CD8-positive, alpha-beta memory T cell (primary cell): ENCODE data around the gene AKIRIN2. TPM values are rescaled to one million over a fixed set of nuclear protein-coding genes. Genes with fewer than 3 reads are reported as not detected.

ENCODE experiments used
- CTCF ChIA-PET: fragments of 350-600 bp; sonication (Branson Sonifier 250); formaldehyde crosslinking; loops from one replicate; lab custom pipeline; 2021; ENCODE audit warnings: antibody characterized with exemption; lab: Charles Lee
- POLR2A ChIA-PET: fragments of 350-600 bp; sonication (Branson Sonifier 250); formaldehyde crosslinking; loops from one replicate; lab custom pipeline; 2021; ENCODE audit warnings: antibody characterized with exemption; lab: Charles Lee
- DNase-seq, 5 donors: peaks; one replicate each; pipeline versions ENCODE4 v3.0.0 to v3.0.0-alpha.2; 2020 to 2022; ENCODE audit warnings: mixed read lengths in 1 of 5
- H3K27ac ChIP-seq: one replicate; pipeline ENCODE4 v1.7.0; 2013; ENCODE audit warnings: low read depth, mild to moderate bottlenecking, low read length, moderate library complexity
- H3K27me3 ChIP-seq: 2 replicates; pipeline ENCODE4 v1.7.0; 2013; ENCODE audit warnings: low read length, mild to moderate bottlenecking; ENCODE audit not compliant: insufficient read depth, poor library complexity, severe bottlenecking
- H3K36me3 ChIP-seq: 2 replicates; pipeline ENCODE4 v1.7.0; 2013; ENCODE audit warnings: mild to moderate bottlenecking, low read length, moderate library complexity; ENCODE audit not compliant: insufficient read depth
- H3K4me1 ChIP-seq: 2 replicates; pipeline ENCODE4 v1.7.0; 2013; ENCODE audit warnings: mild to moderate bottlenecking, low read length, moderate library complexity; ENCODE audit not compliant: insufficient read depth
- H3K4me3 ChIP-seq: 2 replicates; pipeline ENCODE4 v1.7.0; 2013; ENCODE audit warnings: mild to moderate bottlenecking, low read length
- H3K9me3 ChIP-seq: 2 replicates; pipeline ENCODE4 v1.7.0; 2013; ENCODE audit warnings: mild to moderate bottlenecking, low read length
- H3K27ac Mint-ChIP-seq, 8 donors: one replicate each; pipeline ENCODE4 v1.8.0; 2020 to 2021; ENCODE audit warnings: mixed read lengths in 8 of 8, mild to moderate bottlenecking in 6 of 8, inconsistent platforms in 3 of 8, moderate library complexity in 3 of 8
- H3K27me3 Mint-ChIP-seq, 2 donors: one replicate each; pipeline ENCODE4 v1.8.0; 2020 to 2021; ENCODE audit warnings: mixed read lengths in 2 of 2, mild to moderate bottlenecking in 1 of 2, moderate library complexity in 1 of 2
- H3K36me3 Mint-ChIP-seq, 3 donors: one replicate each; pipeline ENCODE4 v1.8.0; 2020 to 2021; ENCODE audit warnings: mixed read lengths in 3 of 3, inconsistent platforms in 1 of 3, mild to moderate bottlenecking in 1 of 3
- H3K4me1 Mint-ChIP-seq, 3 donors: one replicate each; pipeline ENCODE4 v1.8.0; 2020 to 2021; ENCODE audit warnings: mixed read lengths in 3 of 3, inconsistent platforms in 1 of 3, mild to moderate bottlenecking in 1 of 3
- H3K4me3 Mint-ChIP-seq, 7 donors: one replicate each; pipeline ENCODE4 v1.8.0; 2020 to 2021; ENCODE audit warnings: mixed read lengths in 7 of 7, mild to moderate bottlenecking in 6 of 7, moderate library complexity in 4 of 7, inconsistent platforms in 2 of 7
- H3K9me3 Mint-ChIP-seq, 5 donors: one replicate each; pipeline ENCODE4 v1.8.0; 2020 to 2022; ENCODE audit warnings: mixed read lengths in 5 of 5, mild to moderate bottlenecking in 3 of 5, moderate library complexity in 2 of 5, inconsistent platforms in 1 of 5
- polyA plus RNA-seq: library from polyadenylated mRNA; unstranded; fragments of 300-500 nt; fragmentation: Illumina TruSeq; gene quantifications from one replicate; pipeline ENCODE4 v1.2.3, GENCODE V29; 2021
- total RNA-seq, 2 experiments: library from RNA; stranded (reverse); gene quantifications; one replicate each; pipeline ENCODE4 v1.2.3, GENCODE V29; 2021

The AKIRIN2 gene
- total and polyA plus RNA-seq, 3 experiments from 2014 or later = 47.3 to 55.6 (median 49.3) TPM

DNA sequence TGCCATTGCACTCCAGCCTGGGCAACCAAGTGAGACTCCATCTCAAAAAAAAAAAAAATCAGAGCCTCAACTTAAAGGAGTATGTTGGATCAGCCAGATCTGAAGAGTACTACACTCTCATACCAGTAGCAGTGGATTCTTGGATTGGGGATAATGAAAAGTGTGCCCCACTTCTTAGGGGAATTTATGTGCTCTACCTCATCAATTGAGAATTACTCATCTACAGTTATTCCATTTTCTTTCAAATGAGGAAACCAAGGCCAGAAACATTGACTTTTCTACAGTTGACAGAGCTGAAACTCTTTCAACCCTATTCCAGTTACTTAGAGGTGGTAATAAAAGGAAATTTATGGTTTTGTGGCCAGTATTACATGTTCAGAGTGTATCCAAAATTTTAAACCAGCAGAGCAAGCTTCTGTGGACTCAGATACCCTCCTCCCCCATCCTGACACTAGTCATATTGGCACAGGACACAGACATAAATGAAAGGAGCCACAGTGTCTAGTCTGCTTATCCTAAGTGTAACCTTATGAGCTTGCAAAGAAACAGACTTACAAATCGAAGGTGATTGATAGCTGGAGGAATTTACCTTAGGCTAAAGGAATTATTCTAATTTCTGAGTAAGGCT, 60.9 kb downstream of the AKIRIN2 start:
- Mint-ChIP-seq H3K27me3 (no peaks in the 10 kb centered on the region), H3K36me3 (peaks cover 3 to 36% (median 17%) of the 10 kb centered on the region in 3 donors), H3K27ac (peak overlapping the region in 2 of 8 donors; percentile 60 to 80), H3K4me1 (peaks cover 9 to 14% (median 13%) of the 10 kb centered on the region in 3 donors), H3K4me3 (no peak overlapping the region), H3K9me3 (no peaks in the 10 kb centered on the region)
- no peak for DNase-seq
- Histone ChIP-seq H3K4me1 (no peaks in the 10 kb centered on the region), H3K27ac (no peak overlapping the region), H3K36me3 (no peaks in the 10 kb centered on the region), H3K9me3 (no peaks in the 10 kb centered on the region), H3K27me3 (no peaks in the 10 kb centered on the region), H3K4me3 (no peak overlapping the region)
- ChIA-PET CTCF (interaction anchor here (1.5 kb wide), 1 partner anchor 16 kb away, joined by 3 read pairs; no protein-coding TSS in a partner anchor), POLR2A (no interaction called here)

DNA sequence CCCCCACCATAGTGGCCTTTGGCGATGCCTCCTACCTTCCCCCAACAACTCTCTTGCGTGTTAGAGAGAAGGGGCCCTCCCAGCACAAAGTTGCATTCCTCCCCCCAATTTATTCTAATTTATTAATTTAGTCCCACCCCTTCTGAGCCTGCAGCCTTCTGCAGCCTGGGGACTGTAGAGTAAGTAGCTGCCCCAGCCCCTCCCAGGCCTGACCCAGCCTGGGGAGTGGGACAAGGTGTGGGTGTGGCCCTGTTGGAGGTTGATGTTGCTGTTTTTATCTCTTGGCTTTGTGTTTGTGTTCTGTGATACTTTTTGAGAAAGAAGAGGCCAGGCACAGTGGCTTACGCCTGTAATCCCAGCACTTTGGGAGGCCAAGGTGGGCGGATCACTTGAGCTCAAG, 62.7 kb downstream of the AKIRIN2 start:
- Mint-ChIP-seq H3K36me3 (peaks cover 7 to 47% (median 23%) of the 10 kb centered on the region in 3 donors), H3K27me3 (no peaks in the 10 kb centered on the region), H3K9me3 (no peaks in the 10 kb centered on the region), H3K4me1 (peaks cover 0 to under 1% (median under 1%) of the 10 kb centered on the region in 3 donors), H3K27ac (peak overlapping the region in 1 of 8 donors; percentile 68), H3K4me3 (no peak overlapping the region)
- H3K9me3 ChIP-seq = no peaks in the 10 kb centered on the region
- no peak overlapping the region for H3K27ac ChIP-seq
- no peaks in the 10 kb centered on the region for H3K4me1 ChIP-seq
- H3K4me3 ChIP-seq = no peak overlapping the region
- ChIA-PET CTCF (interaction anchor here (0.7 to 1.5 kb wide), 2 partner anchors 13 to 18 kb away, joined by 3 read pairs; no protein-coding TSS in a partner anchor), POLR2A (no interaction called here)
- H3K36me3 ChIP-seq = no peaks in the 10 kb centered on the region
- no peaks in the 10 kb centered on the region for H3K27me3 ChIP-seq
- DNase-seq = no peak

DNA sequence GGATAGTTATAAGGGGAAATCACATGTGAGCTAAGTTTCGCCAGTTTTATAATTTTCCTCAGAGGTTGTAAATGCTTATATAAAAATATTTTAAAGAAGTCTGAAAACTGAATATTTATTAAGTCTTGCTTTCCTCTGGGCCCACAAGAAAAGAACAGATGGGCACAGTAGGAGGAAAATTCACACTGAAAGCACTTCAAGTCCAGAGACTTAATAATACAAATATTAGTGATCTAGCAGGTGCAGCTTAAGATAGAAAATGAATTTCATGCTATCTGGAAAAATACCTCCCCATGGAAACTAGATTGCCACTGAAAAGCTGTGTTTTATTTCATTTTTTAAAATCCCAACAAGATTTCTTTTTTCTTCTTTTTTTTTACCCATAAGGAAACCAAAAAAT, 64.9 kb downstream of the AKIRIN2 start:
- H3K27me3 ChIP-seq = no peaks in the 10 kb centered on the region
- peaks cover 7 to 61% (median 27%) of the 10 kb centered on the region in 3 donors for H3K36me3 Mint-ChIP-seq
- no peaks in the 10 kb centered on the region for H3K27me3 Mint-ChIP-seq
- no peaks in the 10 kb centered on the region for H3K9me3 ChIP-seq
- H3K4me1 Mint-ChIP-seq = no peaks in the 10 kb centered on the region
- H3K4me3 Mint-ChIP-seq = no peak overlapping the region
- no peak overlapping the region for H3K4me3 ChIP-seq
- H3K27ac Mint-ChIP-seq = no peak overlapping the region
- no peak overlapping the region for H3K27ac ChIP-seq
- DNase-seq = no peak
- ChIA-PET POLR2A (no interaction called here), CTCF (interaction anchor here (1.1 kb wide), 1 partner anchor 10 kb away, joined by 3 read pairs; no protein-coding TSS in a partner anchor)
- no peaks in the 10 kb centered on the region for H3K36me3 ChIP-seq
- no peaks in the 10 kb centered on the region for H3K4me1 ChIP-seq
- H3K9me3 Mint-ChIP-seq = no peaks in the 10 kb centered on the region

DNA sequence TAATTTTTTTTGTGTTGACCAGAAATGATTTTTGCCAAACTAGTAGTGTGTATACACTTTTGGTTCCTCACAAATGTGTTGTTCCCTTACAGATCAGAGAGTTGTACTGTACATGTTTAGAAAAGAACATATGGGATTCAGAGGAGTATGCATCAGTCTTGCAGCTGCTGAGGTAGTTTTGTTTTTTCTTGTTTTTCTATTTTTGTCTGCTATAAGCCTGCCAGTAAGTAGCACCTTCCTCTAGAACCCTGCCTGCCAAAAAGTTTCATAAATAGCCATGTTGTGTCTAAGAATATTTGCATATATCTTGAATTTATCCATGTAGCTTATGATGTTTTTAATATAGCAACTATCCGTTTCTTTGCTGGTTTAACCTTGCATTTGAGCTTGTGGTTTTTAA, 65.7 kb downstream of the AKIRIN2 start:
- Mint-ChIP-seq H3K4me1 (no peaks in the 10 kb centered on the region), H3K9me3 (no peaks in the 10 kb centered on the region), H3K36me3 (peaks cover 7 to 63% (median 27%) of the 10 kb centered on the region in 3 donors), H3K4me3 (no peak overlapping the region), H3K27ac (no peak overlapping the region), H3K27me3 (no peaks in the 10 kb centered on the region)
- Histone ChIP-seq H3K4me3 (no peak overlapping the region), H3K27ac (no peak overlapping the region), H3K36me3 (no peaks in the 10 kb centered on the region), H3K9me3 (no peaks in the 10 kb centered on the region), H3K27me3 (no peaks in the 10 kb centered on the region), H3K4me1 (no peaks in the 10 kb centered on the region)
- CTCF ChIA-PET = interaction anchor here (1.1 kb wide), 1 partner anchor 11 kb away, joined by 3 read pairs; no protein-coding TSS in a partner anchor
- no peak for DNase-seq
- POLR2A ChIA-PET = no interaction called here

DNA sequence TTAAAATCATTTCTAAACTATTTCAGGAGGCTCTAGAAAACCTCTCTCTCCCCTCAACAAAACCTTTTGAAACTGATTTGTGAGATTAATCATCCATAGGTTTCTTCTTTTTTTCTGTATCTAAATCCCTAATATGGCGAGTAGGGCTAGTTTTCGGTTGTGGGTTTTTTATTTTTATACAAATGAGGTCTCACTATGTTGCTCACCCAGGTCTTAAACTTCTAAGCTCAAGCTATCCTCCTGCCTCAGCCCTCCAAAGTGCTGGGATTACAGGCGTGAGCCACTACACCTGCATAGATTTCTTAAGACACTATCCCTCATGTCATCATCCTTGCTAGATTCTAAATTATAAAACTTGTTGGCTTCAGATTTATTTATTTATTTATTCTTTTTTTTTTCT, 68.2 kb downstream of the AKIRIN2 start:
- DNase-seq = no peak
- ChIA-PET POLR2A (no interaction called here), CTCF (no interaction called here)
- H3K27ac Mint-ChIP-seq = no peak overlapping the region
- no peaks in the 10 kb centered on the region for H3K9me3 Mint-ChIP-seq
- H3K4me1 Mint-ChIP-seq = no peaks in the 10 kb centered on the region
- Histone ChIP-seq H3K4me3 (no peak overlapping the region), H3K36me3 (no peaks in the 10 kb centered on the region), H3K9me3 (no peaks in the 10 kb centered on the region), H3K27ac (no peak overlapping the region), H3K4me1 (no peaks in the 10 kb centered on the region), H3K27me3 (no peaks in the 10 kb centered on the region)
- peaks cover 12 to 67% (median 26%) of the 10 kb centered on the region in 3 donors for H3K36me3 Mint-ChIP-seq
- H3K27me3 Mint-ChIP-seq = no peaks in the 10 kb centered on the region
- no peak overlapping the region for H3K4me3 Mint-ChIP-seq

DNA sequence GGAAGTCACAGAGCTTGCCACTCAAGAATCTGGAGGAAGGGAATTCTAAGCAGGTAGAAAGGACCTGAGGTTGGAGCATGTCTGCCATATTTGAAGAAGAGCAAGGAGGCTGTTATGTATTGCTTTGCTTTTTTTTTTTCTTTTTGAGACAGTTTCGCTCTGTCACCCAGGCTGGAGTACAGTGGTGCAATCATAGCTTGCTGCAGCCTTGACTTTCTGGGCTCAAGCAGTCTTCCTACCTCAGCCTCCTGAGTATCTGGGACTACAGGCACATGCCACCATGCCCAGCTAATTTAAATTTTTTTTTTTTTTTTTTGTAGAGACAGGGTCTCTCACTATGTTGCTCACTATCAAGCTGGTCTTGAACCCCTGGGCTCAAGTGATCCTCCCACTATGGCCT, 71.3 kb downstream of the AKIRIN2 start:
- no peak overlapping the region for H3K4me3 Mint-ChIP-seq
- POLR2A ChIA-PET = interaction anchor here (0.7 kb wide), 1 partner anchor 8 kb away, joined by 4 read pairs; no protein-coding TSS in a partner anchor
- Histone ChIP-seq H3K27me3 (no peaks in the 10 kb centered on the region), H3K4me3 (no peak overlapping the region), H3K9me3 (no peaks in the 10 kb centered on the region), H3K36me3 (no peaks in the 10 kb centered on the region), H3K4me1 (no peaks in the 10 kb centered on the region), H3K27ac (no peak overlapping the region)
- no peak for DNase-seq
- no peaks in the 10 kb centered on the region for H3K4me1 Mint-ChIP-seq
- H3K36me3 Mint-ChIP-seq = peaks cover 10 to 59% (median 14%) of the 10 kb centered on the region in 3 donors
- peak overlapping the region in 1 of 8 donors; percentile 47 for H3K27ac Mint-ChIP-seq
- H3K27me3 Mint-ChIP-seq = no peaks in the 10 kb centered on the region
- CTCF ChIA-PET = no interaction called here
- no peaks in the 10 kb centered on the region for H3K9me3 Mint-ChIP-seq

DNA sequence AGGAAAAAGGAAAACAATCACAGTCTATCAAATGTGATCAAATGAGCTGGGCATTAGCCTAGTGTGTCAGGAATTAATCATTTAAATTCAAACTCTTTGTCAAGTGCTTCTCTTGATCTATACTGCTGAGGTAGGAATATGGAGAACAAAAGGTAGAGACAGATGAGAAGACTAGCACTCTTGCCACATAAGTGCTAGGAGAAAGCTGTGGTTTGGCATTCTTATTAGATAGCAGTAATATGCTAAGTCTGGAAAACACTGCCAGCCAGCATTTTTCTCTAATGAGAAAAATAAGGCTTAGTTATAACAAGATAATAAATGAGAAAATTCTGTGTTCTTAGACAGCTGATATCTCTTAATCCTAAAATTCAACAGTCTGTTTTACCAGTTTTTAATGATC, 73.2 kb downstream of the AKIRIN2 start:
- H3K27me3 ChIP-seq = no peaks in the 10 kb centered on the region
- ChIA-PET CTCF (no interaction called here), POLR2A (no interaction called here)
- H3K9me3 ChIP-seq = no peaks in the 10 kb centered on the region
- Mint-ChIP-seq H3K9me3 (no peaks in the 10 kb centered on the region), H3K4me1 (no peaks in the 10 kb centered on the region), H3K4me3 (no peak overlapping the region), H3K27ac (no peak overlapping the region), H3K36me3 (peaks cover 12 to 61% (median 15%) of the 10 kb centered on the region in 3 donors), H3K27me3 (no peaks in the 10 kb centered on the region)
- no peak overlapping the region for H3K4me3 ChIP-seq
- no peak overlapping the region for H3K27ac ChIP-seq
- no peaks in the 10 kb centered on the region for H3K4me1 ChIP-seq
- no peaks in the 10 kb centered on the region for H3K36me3 ChIP-seq
- no peak for DNase-seq

DNA sequence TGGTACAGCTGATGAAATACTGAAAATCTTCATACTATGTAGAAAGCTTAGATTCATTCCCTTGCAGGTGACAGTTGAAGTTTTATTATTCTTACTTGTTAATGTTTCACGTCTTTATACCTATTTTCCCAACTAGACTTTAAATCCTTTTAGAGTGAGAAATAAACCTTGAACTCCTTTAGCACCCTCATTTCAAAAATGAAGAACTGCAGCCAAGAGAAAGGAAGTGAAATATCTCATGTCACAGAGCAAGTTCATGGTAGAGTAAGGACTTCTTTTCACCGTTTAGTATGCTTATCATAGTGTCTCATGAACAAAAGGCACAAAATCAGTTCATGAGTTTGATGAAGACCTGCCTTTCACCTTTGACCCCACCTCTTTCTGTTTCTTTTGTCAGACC, 73.6 kb downstream of the AKIRIN2 start:
- Mint-ChIP-seq H3K36me3 (peaks cover 13 to 61% (median 18%) of the 10 kb centered on the region in 3 donors), H3K27ac (peak overlapping the region in 1 of 8 donors; percentile 20), H3K4me1 (no peaks in the 10 kb centered on the region), H3K9me3 (no peaks in the 10 kb centered on the region), H3K4me3 (no peak overlapping the region), H3K27me3 (no peaks in the 10 kb centered on the region)
- Histone ChIP-seq H3K27ac (no peak overlapping the region), H3K4me1 (no peaks in the 10 kb centered on the region), H3K9me3 (no peaks in the 10 kb centered on the region), H3K36me3 (no peaks in the 10 kb centered on the region), H3K4me3 (no peak overlapping the region), H3K27me3 (no peaks in the 10 kb centered on the region)
- DNase-seq = no peak
- ChIA-PET CTCF (no interaction called here), POLR2A (no interaction called here)
